B cell (primary cell): ENCODE data around the gene VPS13D. TPM values are rescaled to one million over a fixed set of nuclear protein-coding genes. Genes with fewer than 3 reads are reported as not detected.

Experiments used
- ATAC-seq: fragments of 200-7000 bp; cut with Tn5 transposase; one replicate; pipeline ENCODE4 v1.10.0; 2021; ENCODE audit warnings: low read depth, mild to moderate bottlenecking, moderate number of reproducible peaks, moderate library complexity
- CTCF ChIA-PET: fragments of 350-600 bp; sonication (Branson Sonifier 250); formaldehyde crosslinking; loops from one replicate; lab custom pipeline; 2021; ENCODE audit warnings: antibody characterized with exemption, inconsistent platforms; lab: Charles Lee
- POLR2A ChIA-PET: fragments of 350-600 bp; sonication (Branson Sonifier 250); formaldehyde crosslinking; loops from one replicate; lab custom pipeline; 2021; ENCODE audit warnings: antibody characterized with exemption; lab: Charles Lee
- DNase-seq: peaks from one replicate; pipeline ENCODE4 v3.0.0; 2013
- H2AFZ ChIP-seq: 2 replicates; pipeline ENCODE4 v1.6.1; 2012; ENCODE audit warnings: mild to moderate bottlenecking, low read depth, low read length; ENCODE audit not compliant: insufficient read depth, poor library complexity, severe bottlenecking
- H3K27ac ChIP-seq, 2 donors: 1 replicate in 1 of 2; 2 replicates in 1 of 2; pipeline ENCODE4 v1.5.1; 2012 to 2013; ENCODE audit warnings: low read length in 2 of 2, mild to moderate bottlenecking in 2 of 2, moderate library complexity in 1 of 2
- H3K27me3 ChIP-seq, 4 experiments: fragments of 200-600 bp in 1 of 4; sonication (generic) in 1 of 4; replicated peaks in 1 of 4; 1 replicate in 2 of 4; 2 replicates in 2 of 4; pipeline versions ENCODE4 v1.6.1 to v1.7.0; 2013 to 2016; ENCODE audit warnings: low read length in 3 of 4, mild to moderate bottlenecking in 2 of 4, mixed read lengths in 1 of 4, moderate library complexity in 1 of 4; ENCODE audit not compliant: insufficient read depth in 4 of 4, control insufficient read depth in 3 of 4; ENCODE audit errors: control extremely low read depth in 1 of 4
- H3K36me3 ChIP-seq, 2 experiments: replicated peaks in 1 of 2; 1 replicate in 1 of 2; 2 replicates in 1 of 2; pipeline versions ENCODE4 v1.6.1 to v1.7.1; 2013; ENCODE audit warnings: low read length in 1 of 2; ENCODE audit not compliant: insufficient read depth in 2 of 2, control insufficient read depth in 1 of 2; ENCODE audit errors: control extremely low read depth in 1 of 2, extremely low read depth in 1 of 2
- H3K4me1 ChIP-seq, 2 donors: fragments of 200-600 bp in 1 of 2; sonication (generic) in 1 of 2; 1 replicate in 1 of 2; 2 replicates in 1 of 2; pipeline versions ENCODE4 v1.5.1 to v1.6.1; 2013 to 2017; ENCODE audit warnings: low read length in 2 of 2; ENCODE audit not compliant: control insufficient read depth in 2 of 2, insufficient read depth in 2 of 2
- H3K4me2 ChIP-seq: replicated peaks from 2 replicates; pipeline ENCODE3; 2012; ENCODE audit warnings: mild to moderate bottlenecking, low read depth, low read length; ENCODE audit not compliant: poor library complexity, severe bottlenecking
- H3K4me3 ChIP-seq, 5 experiments: fragments of 200-600 bp in 1 of 5; sonication (generic) in 1 of 5; 1 replicate in 3 of 5; 2 replicates in 2 of 5; pipeline versions ENCODE4 v1.5.1 to v1.7.0; 2011 to 2016; ENCODE audit warnings: low read length in 4 of 5, mild to moderate bottlenecking in 4 of 5, low read depth in 2 of 5, control low read depth in 1 of 5, moderate library complexity in 1 of 5; ENCODE audit not compliant: insufficient read depth in 1 of 5; ENCODE audit errors: control extremely low read depth in 1 of 5, extremely low read depth in 1 of 5
- H3K79me2 ChIP-seq: fragments of 200-600 bp; sonication (generic); one replicate; pipeline ENCODE4 v1.6.0; 2016; ENCODE audit warnings: low read length; ENCODE audit not compliant: control insufficient read depth, insufficient read depth
- H3K9ac ChIP-seq: fragments of 200-600 bp; sonication (generic); 2 replicates; pipeline ENCODE4 v1.6.1; 2017; ENCODE audit warnings: mild to moderate bottlenecking, low read length, moderate library complexity
- H3K9me3 ChIP-seq, 3 donors: one replicate each; pipeline versions ENCODE4 v1.6.1 to v1.7.1; 2013; ENCODE audit warnings: low read length in 2 of 3; ENCODE audit not compliant: control insufficient read depth in 2 of 3, insufficient read depth in 1 of 3; ENCODE audit errors: control extremely low read depth in 1 of 3
- H4K20me1 ChIP-seq: 2 replicates; pipeline ENCODE4 v1.6.0; 2012; ENCODE audit warnings: mild to moderate bottlenecking, low read length; ENCODE audit not compliant: insufficient read depth, control insufficient read depth, poor library complexity, severe bottlenecking
- H3K27ac Mint-ChIP-seq: one replicate; pipeline ENCODE4 v1.8.0; 2021; ENCODE audit warnings: mixed read lengths
- H3K27me3 Mint-ChIP-seq: one replicate; pipeline ENCODE4 v1.8.0; 2021; ENCODE audit warnings: mixed read lengths
- H3K4me1 Mint-ChIP-seq: one replicate; pipeline ENCODE4 v1.8.0; 2021; ENCODE audit warnings: mixed read lengths
- H3K4me3 Mint-ChIP-seq: one replicate; pipeline ENCODE4 v1.8.0; 2021; ENCODE audit warnings: mixed read lengths
- H3K9me3 Mint-ChIP-seq: one replicate; pipeline ENCODE4 v1.8.0; 2022; ENCODE audit warnings: mixed read lengths; ENCODE audit not compliant: insufficient read depth
- EZH2 ChIP-seq: IDR thresholded peaks from 2 replicates; pipeline ENCODE4 v1.6.1; 2012; ENCODE audit warnings: borderline replicate concordance, low read depth, mild to moderate bottlenecking, moderate library complexity, low read length; ENCODE audit not compliant: insufficient read depth, poor library complexity, severe bottlenecking
- WGBS: methylation state at CpG from one replicate; pipeline ENCODE4 v1.1.5; 2013; ENCODE audit warnings: missing lambda C conversion rate; ENCODE audit not compliant: insufficient coverage; 5-methylcytosine and 5-hydroxymethylcytosine counted together
- intact Hi-C: fragments of 100-400 bp; cut with micrococcal nuclease; formaldehyde crosslinking; loops from one replicate; pipeline ENCODE4 v1.10.0; 2022
- polyA plus RNA-seq: library from polyadenylated mRNA; depleted of rRNA; stranded (reverse); fragments of >200 nt; gene quantifications from 2 replicates; pipeline ENCODE4 v1.2.3, GENCODE V29; 2012
- total RNA-seq, 2 donors: library from RNA; stranded (reverse); fragments of 120-200 nt in 1 of 2; gene quantifications; 1 replicate in 1 of 2; 2 replicates in 1 of 2; pipeline versions ENCODE4 v1.2.3 to v1.2.4, GENCODE V29; 2013 to 2022
- TF ChIP-seq, protein P1 (sequence below): fragments of 200-600 bp; IDR thresholded peaks from one replicate; pipeline ENCODE4 v1.8.0; 2022; ENCODE audit warnings: antibody characterized with exemption, mild to moderate bottlenecking

Gene VPS13D
- total and polyA plus RNA-seq, 2 donors (not counting 1 experiment from before 2014, with no cell fraction given): 29.9 to 104 TPM

DNA sequence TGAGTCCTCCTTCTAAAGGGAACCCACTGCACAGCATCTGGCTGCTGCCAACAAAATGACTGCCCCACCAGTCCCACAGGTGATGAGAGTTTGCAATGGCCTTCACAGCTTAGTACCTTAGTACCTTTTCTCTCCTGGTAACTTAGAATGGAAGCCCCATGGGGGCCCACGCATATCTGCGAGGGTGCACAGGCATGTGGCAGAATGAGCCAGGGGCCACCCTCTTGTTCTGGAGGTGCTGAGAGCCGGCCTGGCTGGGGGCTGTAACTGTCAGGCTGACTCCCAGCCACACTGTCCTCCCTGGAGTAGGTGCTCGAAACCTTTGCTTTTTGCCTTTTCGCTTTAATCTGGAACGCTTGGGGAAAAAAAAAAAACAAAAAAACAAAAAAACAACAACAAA, 203.1 kb downstream of the VPS13D start:
- ChIA-PET POLR2A (no interaction called here), CTCF (interaction anchor here (0.7 kb wide), 1 partner anchor 79 kb away, joined by 3 read pairs; no protein-coding TSS in a partner anchor)
- intact Hi-C loops: no loop called here
- Histone ChIP-seq H2AFZ (no peak overlapping the region), H3K79me2 (no peaks in the 10 kb centered on the region), H3K27me3 (no peaks in the 10 kb centered on the region), H3K4me2 (no peak overlapping the region), H3K9ac (no peak overlapping the region), H3K4me1 (peaks cover 24 to 30% of the 10 kb centered on the region in 2 donors), H3K4me3 (no peak overlapping the region), H3K36me3 (peaks cover 9 to 24% of the 10 kb centered on the region in 2 experiments), H4K20me1 (no peaks in the 10 kb centered on the region), H3K27ac (no peak overlapping the region), H3K9me3 (peaks cover 0 to 2% (median 0%) of the 10 kb centered on the region in 3 donors)
- Mint-ChIP-seq H3K27ac (no peak overlapping the region), H3K4me3 (no peak overlapping the region), H3K4me1 (peaks cover 32% of the 10 kb centered on the region), H3K9me3 (no peaks in the 10 kb centered on the region), H3K27me3 (no peaks in the 10 kb centered on the region)
- TF ChIP-seq, protein P1, sequence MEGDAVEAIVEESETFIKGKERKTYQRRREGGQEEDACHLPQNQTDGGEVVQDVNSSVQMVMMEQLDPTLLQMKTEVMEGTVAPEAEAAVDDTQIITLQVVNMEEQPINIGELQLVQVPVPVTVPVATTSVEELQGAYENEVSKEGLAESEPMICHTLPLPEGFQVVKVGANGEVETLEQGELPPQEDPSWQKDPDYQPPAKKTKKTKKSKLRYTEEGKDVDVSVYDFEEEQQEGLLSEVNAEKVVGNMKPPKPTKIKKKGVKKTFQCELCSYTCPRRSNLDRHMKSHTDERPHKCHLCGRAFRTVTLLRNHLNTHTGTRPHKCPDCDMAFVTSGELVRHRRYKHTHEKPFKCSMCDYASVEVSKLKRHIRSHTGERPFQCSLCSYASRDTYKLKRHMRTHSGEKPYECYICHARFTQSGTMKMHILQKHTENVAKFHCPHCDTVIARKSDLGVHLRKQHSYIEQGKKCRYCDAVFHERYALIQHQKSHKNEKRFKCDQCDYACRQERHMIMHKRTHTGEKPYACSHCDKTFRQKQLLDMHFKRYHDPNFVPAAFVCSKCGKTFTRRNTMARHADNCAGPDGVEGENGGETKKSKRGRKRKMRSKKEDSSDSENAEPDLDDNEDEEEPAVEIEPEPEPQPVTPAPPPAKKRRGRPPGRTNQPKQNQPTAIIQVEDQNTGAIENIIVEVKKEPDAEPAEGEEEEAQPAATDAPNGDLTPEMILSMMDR: no peak
- TF ChIP-seq EZH2: no peak
- 95% methylated on average over 6 of the region's 6 CpGs for WGBS
- ATAC-seq (no peak), DNase-seq (no peak)

DNA sequence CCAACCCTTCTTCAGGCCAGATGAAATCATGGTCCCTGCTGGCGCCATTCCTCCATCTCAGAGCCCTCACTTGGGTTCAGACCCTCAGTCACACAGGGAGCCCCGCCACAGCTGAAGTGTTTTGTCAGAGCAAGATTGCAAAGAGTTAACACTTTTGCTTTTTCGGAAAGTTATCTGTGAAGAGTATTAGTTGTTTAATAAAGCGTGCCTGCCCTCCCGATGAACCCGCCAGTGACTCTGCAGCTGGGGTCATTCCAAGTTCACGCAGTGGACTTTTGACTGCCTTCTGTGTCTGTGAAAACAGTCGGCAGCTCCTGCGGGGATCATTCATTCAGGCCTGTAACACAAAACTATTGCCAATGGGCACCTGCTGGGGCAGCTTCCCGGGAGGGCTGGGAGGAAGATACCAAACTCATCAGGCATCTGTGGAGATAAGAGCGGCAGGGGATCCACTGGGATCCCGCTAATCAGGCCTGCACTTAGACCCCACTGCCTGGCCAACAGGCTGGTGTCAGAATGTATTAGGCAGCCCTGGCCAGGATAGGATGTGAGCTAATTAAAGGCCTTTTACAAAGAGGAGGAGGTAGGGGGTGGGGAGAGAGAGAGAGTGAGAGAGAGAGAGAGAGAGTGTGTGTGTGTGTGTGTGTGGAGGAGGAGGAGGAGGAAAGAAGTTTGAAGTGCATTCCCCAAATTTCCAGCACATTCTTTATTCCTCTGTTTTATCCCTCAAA, 203.7 kb downstream of the VPS13D start:
- peaks cover 0 to 5% (median 0%) of the 10 kb centered on the region in 3 donors for H3K9me3 ChIP-seq
- no peak for TF ChIP-seq EZH2
- TF ChIP-seq, protein P1: no peak
- peak overlapping the region in 1 of 2 donors; percentile 16 for H3K27ac ChIP-seq
- DNase-seq (no peak), ATAC-seq (no peak)
- H3K4me1 Mint-ChIP-seq: peaks cover 38% of the 10 kb centered on the region
- H4K20me1 ChIP-seq: no peaks in the 10 kb centered on the region
- peaks cover 6 to 20% of the 10 kb centered on the region in 2 experiments for H3K36me3 ChIP-seq
- no peak overlapping the region for H3K4me3 ChIP-seq
- no peak overlapping the region for H2AFZ ChIP-seq
- no peak overlapping the region for H3K4me2 ChIP-seq
- POLR2A ChIA-PET: no interaction called here
- H3K9ac ChIP-seq: peak overlapping the region; percentile 5
- intact Hi-C loops: no loop called here
- H3K4me3 Mint-ChIP-seq: no peak overlapping the region
- H3K27me3 Mint-ChIP-seq: no peaks in the 10 kb centered on the region
- H3K4me1 ChIP-seq: peaks cover 27 to 36% of the 10 kb centered on the region in 2 donors
- CTCF ChIA-PET: no interaction called here
- 95% methylated on average over 12 of the region's 12 CpGs for WGBS
- no peaks in the 10 kb centered on the region for H3K79me2 ChIP-seq
- no peaks in the 10 kb centered on the region for H3K27me3 ChIP-seq
- no peak overlapping the region for H3K27ac Mint-ChIP-seq
- H3K9me3 Mint-ChIP-seq: peaks cover 3% of the 10 kb centered on the region
